EH (cell line): ENCODE results near the gene TPD52L2.
A peak's percentile ranks its signal among the peaks of the same experiment; 100 is the strongest.
"Not testable (repeated sequence)": the region's sequence is repeated elsewhere in the genome, so short reads cannot be mapped to it uniquely, and the experiment has no call there.

ENCODE experiments used
- DNase-seq: peaks from one replicate; pipeline ENCODE4 v3.0.0-alpha.2; 2015; ENCODE audit warnings: low read depth

The TPD52L2 gene

DNA sequence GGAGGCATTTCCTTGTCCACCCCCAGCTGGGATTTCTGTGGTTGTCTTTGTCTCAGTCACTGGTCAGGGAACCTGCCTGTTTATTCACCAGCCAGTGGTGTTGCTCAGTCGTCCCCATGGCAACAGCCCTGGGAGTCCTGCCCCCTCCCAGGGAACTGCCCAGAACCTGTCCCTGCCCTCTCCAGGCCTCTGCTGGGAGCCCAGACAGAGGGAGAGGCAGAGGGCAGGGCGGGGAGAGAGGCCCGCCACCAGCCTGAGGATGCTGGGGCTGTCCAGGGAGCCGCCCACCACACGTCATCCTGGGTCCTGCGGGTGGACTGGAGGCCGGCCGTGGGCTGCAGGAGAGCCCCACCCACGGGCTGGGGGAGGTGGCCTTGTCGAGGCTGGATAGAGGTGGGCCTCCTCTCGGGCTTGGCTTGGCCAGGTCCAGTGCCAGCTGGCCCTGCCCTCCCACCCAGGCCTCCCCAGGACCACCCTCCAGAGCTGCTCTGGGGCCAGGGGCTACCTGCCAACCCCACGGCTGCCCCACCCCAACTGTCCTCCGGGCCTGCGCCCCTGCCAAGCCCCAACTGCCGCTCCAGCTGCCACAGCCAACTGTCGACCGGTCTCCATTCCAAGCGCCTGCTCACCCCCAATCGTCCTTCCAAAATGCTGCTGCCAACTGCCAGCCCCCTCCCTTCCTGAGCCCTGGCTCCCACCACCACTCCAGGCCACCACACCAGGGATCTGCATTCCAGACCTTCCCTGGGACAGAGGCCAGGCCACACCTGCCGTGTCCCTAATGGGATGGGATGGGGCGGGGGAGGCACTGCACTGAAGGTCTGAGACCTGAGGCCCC, 29.8 kb upstream of the TPD52L2 start:
- DNase-seq: peak; percentile 100

DNA sequence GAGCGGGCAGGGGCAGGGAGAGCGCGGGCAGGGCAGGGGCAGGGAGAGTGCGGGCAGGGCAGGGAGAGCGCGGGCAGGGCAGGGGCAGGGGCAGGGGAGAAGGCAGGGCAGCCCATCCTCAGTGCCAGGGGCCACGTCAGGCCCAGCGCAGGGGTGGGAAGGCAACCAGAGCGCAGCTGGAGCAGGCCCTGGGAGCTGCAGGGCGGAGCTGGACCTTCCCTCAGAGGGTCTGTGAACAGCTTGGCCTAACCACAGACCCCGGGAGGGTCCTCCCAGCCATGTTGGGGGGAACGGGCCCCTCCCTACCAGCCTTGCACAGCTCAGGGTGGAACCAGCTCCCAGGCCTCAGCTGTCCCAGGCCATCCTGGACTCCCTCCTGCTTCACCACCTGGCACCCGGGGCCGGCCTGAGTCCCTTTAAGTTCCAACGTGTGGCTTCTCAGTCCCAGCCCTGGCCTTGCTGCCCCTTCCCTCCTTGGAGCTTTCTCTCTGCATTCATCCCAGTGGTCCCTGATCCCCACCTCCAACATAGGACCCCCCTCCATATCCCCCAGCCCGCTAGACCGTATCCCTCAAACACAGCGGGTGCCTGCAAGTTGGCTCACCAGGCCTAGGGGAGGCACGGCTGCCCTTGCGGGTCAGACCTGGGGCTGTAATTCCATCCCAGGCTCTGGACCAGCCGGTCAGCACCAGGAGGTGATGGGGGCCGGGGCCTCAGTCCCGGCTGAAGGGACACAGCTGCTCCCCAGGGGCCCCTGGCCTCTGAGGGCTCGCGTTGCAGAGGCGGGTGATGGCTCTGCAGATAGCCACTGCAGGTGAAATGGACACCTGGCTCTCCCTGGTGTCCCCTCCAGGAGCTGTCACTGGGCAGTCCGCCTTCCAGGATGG, 28.4 kb upstream of the TPD52L2 start:
- DNase-seq: no peak

DNA sequence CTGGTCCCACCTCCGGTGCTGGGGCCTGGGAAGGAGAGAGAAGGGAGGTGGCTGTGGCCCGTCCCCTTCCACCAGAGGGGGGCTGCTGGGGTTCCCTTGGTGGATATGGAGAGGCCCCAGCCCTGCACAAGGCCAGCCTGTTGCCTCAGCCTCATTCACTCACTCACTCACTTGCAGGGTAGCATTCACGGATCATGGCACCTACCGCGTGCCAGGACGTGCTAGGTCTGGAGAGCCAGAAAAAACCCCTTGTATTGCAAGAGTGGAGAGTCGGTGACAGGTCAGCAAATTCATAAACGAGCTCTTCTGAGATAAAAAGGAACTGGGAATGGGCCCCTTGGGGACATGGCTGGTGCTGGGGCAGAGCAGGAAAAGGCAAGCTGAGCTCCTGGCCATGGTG, 27.6 kb upstream of the TPD52L2 start:
- DNase-seq: no peak

DNA sequence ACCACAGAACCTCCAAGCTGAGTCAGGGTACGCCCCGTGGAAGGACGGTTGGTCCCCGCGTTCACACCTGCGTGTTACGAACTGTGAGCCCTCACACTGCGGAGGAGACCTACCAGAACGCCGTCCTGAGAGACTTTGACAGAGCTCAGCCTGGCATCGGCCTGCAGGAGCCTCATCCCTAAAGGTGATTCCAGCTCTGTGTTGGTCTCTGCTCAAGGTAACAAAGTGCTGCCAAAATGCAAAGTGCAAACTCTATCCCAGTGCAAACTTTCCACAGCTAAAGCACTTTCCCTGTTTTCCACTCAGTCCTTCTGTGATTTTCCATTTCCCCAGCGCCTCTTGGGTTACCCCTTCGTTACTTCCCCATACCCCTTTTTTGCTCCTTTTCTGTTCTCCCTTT, 25.4 kb upstream of the TPD52L2 start:
- no peak for DNase-seq

DNA sequence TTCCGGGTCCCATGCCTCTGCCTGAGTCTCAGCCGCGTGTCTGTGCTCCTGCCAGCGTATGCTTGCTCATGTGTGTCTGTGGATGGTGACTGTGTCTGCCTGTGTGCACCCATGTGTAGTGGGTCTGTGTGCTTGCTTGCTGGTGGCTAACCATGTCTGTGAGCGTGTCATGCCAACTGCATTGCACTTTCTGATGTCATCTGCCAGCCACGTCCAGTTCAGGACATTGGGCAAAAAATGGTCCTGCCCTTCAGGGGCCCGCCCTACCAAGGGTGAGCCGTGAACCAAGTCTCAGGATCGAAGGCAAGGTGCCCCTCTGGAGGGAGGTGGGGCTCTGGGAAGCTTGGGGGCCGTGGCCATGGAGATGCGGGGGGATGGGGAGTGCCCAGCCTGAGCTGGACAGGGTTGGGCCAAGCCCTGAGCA, 24.7 kb upstream of the TPD52L2 start:
- DNase-seq: no peak

DNA sequence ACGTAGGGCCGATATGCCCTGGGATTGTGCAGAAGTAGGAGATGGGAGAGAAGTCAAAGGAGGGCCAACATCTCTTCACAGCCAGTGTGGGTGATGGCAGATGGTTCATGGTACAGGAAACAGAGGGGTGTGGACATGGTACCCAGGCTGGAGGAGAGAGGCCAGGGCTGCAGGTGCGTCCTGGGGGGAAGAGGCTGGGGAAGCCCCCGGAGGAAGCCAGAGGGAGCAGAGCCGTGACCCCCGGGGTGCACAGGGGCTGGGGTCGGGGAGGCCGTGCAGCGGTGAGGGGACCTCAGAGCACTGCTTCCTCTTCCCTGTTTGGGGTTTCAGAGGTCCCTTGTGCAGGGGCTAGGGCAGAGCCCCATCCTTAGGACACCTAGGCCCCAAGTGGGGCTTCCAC, 22.8 kb upstream of the TPD52L2 start:
- DNase-seq: no peak

DNA sequence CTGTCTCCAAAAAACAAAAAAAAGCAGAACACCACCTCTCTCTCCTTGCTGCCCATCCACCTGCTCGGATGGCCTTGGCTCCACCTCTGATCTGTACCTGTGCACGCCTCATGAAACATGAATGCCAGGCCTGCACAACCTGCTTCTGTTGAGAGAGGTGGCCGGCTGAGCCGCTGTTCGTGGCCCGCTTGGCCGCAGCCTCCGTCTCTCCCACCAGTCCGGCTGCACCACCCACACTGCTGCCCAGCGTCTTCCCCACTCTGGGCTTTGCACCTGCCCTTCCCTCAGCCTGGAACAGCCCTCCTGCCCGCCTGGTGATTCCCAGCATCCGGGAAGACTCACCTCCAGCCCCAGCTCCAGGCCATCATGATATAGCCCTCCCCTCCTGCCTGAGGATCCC, 21.8 kb upstream of the TPD52L2 start:
- DNase-seq: no peak

DNA sequence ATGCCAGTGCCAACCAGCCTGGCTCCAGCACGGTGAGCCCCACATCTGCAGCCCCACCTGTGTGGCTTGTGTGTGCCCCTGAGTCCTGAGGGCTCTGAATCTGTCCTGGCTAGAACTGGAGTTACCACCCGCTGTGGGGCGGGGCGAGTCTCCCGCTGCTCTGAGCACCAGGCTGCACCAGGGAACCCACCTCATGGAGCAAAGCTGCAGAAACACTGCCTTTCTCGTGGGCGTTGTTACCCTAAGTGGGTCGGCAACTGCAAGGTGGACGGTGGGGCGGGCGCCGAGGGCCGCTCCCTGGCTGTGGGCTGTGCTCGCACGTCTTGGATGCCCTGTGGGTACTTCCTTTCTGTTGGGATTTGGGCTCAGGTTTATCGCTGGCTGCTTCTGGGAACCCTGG, 21.3 kb upstream of the TPD52L2 start:
- no peak for DNase-seq

DNA sequence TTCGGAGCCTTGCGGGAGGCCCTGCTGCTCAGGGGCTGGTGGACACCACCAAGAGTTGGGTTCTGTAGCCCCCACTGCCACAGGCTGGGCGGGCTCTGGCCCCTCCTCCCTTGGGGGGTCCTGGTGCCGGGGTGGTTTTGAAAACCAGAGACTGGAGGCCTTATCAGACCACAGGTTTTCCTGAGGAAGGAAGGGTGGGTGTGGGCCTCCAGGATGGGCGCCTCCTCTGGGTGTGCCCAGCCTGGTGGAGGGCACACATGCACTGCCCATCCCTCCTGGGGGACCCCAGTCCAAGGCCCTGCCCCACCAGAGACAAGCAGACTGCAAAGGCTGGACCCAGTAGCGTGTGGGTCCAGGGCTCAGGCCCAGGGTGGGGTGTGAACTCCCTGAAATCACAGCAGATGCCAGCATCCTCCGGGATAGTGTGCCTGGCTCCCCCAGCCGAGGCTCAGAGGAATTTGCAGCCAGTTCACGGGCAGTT, 20.5 kb upstream of the TPD52L2 start:
- no peak for DNase-seq

DNA sequence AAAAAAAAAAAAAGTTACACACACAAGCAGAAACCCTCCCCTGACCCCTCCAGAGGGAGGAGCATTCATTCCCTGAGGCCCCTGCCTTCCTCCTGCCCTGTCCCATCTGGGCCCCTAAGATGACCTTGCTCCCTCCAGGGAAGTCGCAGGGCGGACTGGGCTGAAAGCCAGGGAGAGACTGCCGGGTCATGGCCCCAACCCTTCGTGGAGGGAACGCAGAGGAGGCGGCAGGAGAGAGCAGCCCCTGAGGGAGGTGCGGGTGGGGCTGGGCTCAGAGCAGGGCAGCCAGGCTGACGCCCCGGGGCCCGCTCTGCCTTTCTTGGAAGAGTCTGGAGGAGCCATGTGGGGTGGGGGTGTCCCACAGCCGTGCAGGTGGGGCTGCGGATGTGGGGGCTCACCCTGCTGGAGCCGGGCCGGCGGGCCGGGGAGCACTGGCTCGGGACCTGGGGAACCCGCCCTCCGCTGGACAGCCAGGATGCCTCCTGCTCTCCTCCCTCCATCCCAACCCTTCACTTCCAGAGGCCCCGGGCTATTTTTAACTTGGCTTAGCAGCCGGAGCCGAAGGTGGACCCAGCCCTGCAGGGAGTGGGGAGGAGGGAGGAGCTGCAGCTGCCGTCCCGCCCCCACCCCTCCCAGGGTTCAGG, 18.8 kb upstream of the TPD52L2 start:
- peak; percentile 61 for DNase-seq

DNA sequence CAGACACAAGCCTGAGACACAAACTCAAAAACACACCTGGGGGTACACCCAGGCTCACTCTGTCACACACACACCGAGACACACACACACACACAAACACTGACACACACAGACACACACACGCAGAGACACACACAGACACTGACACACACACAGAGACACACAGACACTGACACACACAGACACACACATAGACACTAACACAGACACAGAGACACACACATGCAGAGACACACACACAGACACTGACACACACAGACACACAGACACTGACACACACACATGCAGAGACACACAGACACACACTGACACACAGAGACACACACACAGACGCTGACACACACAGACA, 18.2 kb upstream of the TPD52L2 start:
- no peak for DNase-seq

DNA sequence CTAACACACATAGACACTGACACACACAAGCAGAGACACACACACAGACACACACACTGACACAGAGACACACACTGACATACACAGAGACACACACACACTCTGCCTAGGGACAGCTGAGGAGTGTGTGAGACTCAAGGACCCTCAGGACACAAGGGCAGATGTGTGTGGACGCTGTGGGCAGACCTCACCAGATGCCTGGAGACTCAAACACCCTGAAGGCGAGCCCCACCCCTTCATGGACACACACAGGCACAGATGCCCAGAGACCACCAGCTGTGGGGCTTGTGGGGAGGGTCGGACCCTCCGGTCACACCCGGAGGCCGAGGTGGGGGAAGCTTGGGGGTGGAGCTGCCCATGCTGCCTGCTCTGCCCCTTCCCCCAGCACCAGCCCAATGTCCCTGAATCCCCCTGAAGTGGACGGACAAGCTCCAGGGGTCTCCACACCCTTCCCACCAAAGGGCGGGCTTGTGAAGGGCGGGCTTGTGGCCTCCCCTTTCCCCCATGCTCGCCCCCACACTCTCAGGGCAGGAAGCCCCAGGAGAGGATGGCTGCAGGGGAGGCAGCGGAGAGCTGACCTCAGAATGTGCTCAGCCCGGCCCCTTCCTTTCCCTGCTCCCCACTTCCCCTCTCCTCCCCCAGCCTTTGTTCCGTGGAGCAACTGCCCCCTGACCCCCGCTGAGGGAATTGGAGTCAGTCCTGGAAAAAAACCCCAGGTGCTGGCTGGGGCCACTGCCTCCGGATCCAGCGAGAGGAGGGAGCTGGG, 17.6 kb upstream of the TPD52L2 start:
- DNase-seq: no peak

DNA sequence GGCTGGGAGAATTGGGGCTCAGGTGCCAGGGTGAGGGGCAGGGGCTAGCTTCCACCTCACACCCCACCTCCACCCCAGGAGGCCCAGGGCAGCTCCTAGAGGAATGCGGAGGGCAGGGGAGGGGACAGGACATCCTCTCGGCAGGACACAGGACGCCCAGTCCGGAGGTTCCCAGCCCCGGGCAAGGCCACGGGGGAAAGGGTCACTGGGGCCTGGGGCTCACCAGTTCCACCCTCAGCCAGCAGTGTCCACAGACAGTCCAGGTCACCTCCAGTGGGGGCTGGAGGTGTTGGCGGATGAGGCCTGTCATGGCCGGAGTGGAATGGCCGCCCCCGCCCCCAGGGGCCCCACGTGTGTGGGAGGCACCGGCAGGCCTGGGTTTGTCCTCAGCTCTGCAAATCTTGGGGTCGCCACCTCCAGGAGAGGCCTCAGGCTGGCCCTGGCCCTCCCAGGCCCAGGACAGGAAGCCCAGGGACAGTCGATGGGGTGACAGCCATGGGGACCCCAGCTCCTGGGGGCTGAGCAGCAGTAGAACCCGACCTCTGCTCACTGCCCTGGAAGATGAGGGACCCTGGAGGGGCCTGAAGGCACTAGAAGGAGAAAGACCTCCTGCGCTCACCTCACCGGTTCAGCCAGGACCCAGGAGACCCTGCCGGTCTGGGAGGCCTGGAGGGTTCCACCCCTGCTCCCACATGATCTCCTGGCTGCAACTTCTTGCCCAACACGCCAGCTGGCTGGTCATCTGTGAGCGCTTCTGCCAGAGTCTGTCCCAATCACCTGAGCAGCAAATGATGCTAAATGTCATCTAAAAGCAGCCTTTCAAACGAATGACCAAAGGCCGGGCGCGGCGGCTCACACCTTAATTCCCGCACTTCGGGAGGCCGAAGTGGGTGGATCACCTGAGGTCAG, 16.8 kb upstream of the TPD52L2 start:
- DNase-seq: no peak

DNA sequence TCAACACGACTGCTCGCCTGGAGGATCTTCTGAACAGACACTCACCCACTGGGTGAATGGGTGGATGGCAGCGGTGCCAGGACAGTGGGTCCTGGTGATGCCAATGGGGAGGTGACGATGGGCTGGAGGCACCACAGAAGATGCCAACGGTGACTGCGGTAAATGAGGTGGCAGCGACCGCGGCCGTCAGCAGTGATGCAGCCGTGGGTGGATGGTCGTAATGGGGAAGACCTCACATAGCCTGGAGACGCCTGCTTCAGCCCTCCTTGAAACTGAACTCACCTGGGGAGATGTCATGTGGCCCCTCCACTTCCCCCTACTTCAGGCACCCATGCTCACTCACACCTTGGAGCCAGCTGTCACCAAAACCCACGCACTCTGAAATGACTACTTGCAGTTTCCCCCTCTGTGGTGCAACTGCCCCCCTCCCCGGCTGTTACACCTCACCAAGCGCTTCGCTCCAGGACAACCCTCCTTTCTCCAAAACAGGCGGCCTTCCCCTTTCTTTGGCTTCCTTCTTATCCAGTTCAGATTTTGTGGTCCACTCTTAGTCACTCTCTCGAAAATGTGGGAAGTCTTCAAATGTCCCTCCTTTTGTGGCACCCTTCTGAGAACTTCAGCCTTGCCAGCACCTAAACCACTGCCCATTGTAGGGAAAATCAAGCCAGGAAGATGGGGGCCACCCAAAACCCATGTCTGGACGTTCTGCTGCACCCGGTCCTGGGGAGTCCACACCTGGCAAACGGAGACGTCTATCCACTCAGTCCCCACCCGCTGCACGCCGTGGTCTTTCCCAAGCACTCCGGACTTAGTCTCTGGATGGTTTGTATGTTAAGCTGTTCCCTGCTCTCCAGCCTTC, 14.2 kb upstream of the TPD52L2 start:
- no peak for DNase-seq

DNA sequence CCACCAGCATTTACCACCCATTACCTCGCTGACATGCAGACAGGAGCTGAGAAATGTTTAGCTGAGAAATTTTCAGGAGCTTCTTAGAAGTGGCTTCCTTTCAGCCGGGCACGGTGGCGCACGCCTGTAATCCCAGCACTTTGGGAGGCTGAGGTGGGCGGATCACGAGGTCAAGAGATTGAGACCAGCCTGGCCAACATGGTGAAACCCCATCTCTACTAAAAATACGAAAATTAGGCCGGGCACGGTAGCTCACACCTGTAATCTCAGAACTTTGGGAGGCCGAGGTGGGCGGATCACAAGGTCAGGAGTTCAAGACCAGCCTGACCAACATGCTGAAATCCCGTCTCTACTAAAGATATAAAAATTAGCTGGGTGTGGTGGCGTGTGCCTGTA, 13.5 kb upstream of the TPD52L2 start:
- DNase-seq: not testable (repeated sequence)

DNA sequence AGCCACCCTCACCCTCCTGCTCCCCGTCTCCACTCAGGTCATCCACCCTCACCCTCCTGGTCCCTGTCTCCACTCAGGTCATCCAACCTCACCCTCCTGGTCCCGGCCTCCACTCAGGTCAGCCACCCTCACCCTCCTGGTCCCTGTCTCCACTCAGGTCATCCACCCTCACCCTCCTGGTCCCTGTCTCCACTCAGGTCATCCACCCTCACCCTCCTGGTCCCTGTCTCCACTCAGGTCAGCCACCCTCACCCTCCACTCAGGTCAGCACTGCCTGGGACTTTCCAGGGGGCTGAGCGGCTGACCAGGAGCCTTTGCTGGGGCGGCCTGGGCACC, 11.4 kb upstream of the TPD52L2 start:
- not testable (repeated sequence) for DNase-seq

DNA sequence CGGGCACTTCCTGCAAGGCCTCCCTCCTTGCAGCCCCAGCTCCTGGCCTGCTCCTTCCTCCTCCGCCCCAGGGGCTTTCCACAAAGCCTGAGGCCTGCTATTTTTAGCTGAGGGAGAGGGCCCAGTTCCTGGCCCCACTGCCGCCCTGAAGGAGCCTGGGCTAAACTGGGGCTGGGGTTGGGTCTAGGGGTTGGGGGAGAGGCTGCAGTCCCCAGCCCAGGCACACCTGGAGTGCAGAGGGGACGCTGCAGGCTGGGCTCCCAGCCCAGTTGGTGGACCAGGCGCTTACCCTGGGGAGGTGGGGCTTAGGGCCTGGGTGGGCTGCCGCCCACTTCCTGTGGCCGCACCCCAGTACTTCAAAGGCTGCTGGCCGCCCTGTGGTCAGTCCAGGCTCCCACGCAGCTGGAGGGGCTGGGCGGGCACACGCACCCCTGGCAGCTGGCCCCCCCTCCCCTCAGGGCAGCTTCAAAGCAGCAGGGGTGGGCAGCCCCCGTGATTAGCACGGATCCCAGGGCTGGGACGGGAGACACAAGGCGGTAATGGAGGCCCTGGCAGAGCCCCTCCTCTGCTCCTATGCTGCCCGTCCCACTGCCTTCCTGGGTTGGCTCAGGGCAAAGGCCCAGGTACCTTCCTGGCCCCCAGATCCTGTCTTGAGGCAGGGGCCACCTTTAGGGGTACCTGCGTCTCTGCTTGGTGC, 10.9 kb upstream of the TPD52L2 start:
- peak; percentile 31 for DNase-seq

DNA sequence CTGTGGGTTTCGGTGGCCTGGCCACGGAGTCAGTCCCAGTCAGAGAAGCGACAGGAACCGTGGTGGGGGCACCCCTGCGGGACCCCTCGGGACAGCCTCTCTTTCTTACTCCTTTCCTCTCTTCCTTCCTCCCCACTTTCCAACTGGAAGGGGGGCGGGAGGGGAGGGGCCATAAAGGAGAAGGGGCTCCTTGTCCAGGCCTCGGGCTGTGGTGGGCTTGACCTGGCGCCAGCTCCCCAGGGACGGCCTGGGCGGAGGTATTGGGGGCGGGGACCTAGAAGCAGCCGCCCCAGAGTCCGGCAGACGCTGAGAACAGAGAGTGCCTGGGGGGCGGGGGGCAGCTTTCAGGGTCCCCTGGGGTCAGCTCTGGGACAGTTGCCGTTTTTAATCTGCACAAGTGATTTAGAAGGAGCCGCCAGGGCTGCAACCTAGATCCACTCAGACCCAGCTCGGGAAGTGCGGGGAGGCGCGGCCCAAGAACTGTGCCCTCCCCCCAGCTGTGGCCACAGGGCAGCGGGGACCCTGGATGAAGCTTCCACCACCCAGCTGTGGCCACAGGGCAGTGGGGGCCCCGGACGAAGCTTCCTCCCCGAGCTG, 10.2 kb upstream of the TPD52L2 start:
- peak; percentile 15 for DNase-seq
